Measurements from ENCODE around the gene HOXD9. TPM values are rescaled to one million over a fixed set of nuclear protein-coding genes. Genes with fewer than 3 reads are reported as not detected.

The HOXD9 gene
- total RNA-seq, 1 donor from 2014 or later = not detected

- H3K27ac ChIP-seq = no peak overlapping the region
- H3K27me3 ChIP-seq = peaks cover 9% of the 10 kb centered on the region
Observed at GRCh38 chr2:176124110-176124946, 1.8 kb downstream of the HOXD9 start.

GRCh38 chr2:176124947-176125771 is 2.6 kb downstream of the HOXD9 start:
- Histone ChIP-seq H3K27me3 (peaks cover 8% of the 10 kb centered on the region), H3K9me3 (no peaks in the 10 kb centered on the region), H3K27ac (no peak overlapping the region), H3K4me1 (peaks cover 11 to 14% of the 10 kb centered on the region in 2 donors), H3K4me3 (no peak overlapping the region), H3K36me3 (no peaks in the 10 kb centered on the region)
- DNase-seq (ENCODE audit: low spot score in 2 of 2) = peak in 1 of 2 donors; percentile 53
- no peak for TF ChIP-seq CTCF (IDR thresholded peaks at IDR 0.05)
- intact Hi-C loops (cut with DNase I) = loop anchor here (5.0 to 10.0 kb wide), 5 partner anchors 43 to 1210 kb away; partner anchors contain the start of gene EVX2

More at GRCh38 chr2:176124110-176124946, 1.8 kb downstream of the HOXD9 start:
- Histone ChIP-seq H3K4me3 (no peak overlapping the region), H3K9me3 (no peaks in the 10 kb centered on the region), H3K36me3 (no peaks in the 10 kb centered on the region), H3K4me1 (peaks cover 11 to 13% of the 10 kb centered on the region in 2 donors)
- peak in 1 of 2 donors; percentile 62 for DNase-seq (ENCODE audit: low spot score in 2 of 2)
- intact Hi-C loops (cut with DNase I) = loop anchor here (5.0 to 10.0 kb wide), 2 partner anchors 42 to 1210 kb away; partner anchors contain the start of gene EVX2
- TF ChIP-seq CTCF (IDR thresholded peaks at IDR 0.05) = no peak

GRCh38 chr2:176125772-176126054 is 3.2 kb downstream of the HOXD9 start:
- no peaks in the 10 kb centered on the region for H3K36me3 ChIP-seq
- peaks cover 5% of the 10 kb centered on the region for H3K27me3 ChIP-seq
- no peak overlapping the region for H3K27ac ChIP-seq
- DNase-seq (ENCODE audit: low spot score in 2 of 2) = peak in 1 of 2 donors; percentile 3
- TF ChIP-seq CTCF (IDR thresholded peaks at IDR 0.05) = no peak
- no peaks in the 10 kb centered on the region for H3K9me3 ChIP-seq
- no peak overlapping the region for H3K4me3 ChIP-seq
- intact Hi-C loops (cut with DNase I) = loop anchor here (2.0 to 10.0 kb wide), 5 partner anchors 527 to 1209 kb away; no protein-coding TSS in a partner anchor
- peaks cover 11 to 14% of the 10 kb centered on the region in 2 donors for H3K4me1 ChIP-seq

GRCh38 chr2:176126929-176127773 is 4.6 kb downstream of the HOXD9 start:
- TF ChIP-seq CTCF (IDR thresholded peaks at IDR 0.05) = peak; percentile 78 to 89 (median 86)
- Histone ChIP-seq H3K27ac (no peak overlapping the region), H3K4me3 (no peak overlapping the region), H3K36me3 (no peaks in the 10 kb centered on the region), H3K4me1 (peaks cover 10 to 17% of the 10 kb centered on the region in 2 donors), H3K27me3 (no peaks in the 10 kb centered on the region), H3K9me3 (no peaks in the 10 kb centered on the region)
- intact Hi-C loops (cut with DNase I) = loop anchor here (1.0 to 10.0 kb wide), 6 partner anchors 511 to 1208 kb away; no protein-coding TSS in a partner anchor
- peak in 1 of 2 donors; percentile 81 for DNase-seq (ENCODE audit: low spot score in 2 of 2)

- H3K36me3 ChIP-seq = no peaks in the 10 kb centered on the region
- H3K4me3 ChIP-seq = no peak overlapping the region
- intact Hi-C loops (cut with DNase I) = loop anchor here (1.0 to 10.0 kb wide), 6 partner anchors 511 to 1207 kb away; no protein-coding TSS in a partner anchor
- H3K9me3 ChIP-seq = no peaks in the 10 kb centered on the region
- H3K4me1 ChIP-seq = peaks cover 5 to 12% of the 10 kb centered on the region in 2 donors
- no peak overlapping the region for H3K27ac ChIP-seq
- DNase-seq (ENCODE audit: low spot score in 2 of 2) = no peak
- H3K27me3 ChIP-seq = no peaks in the 10 kb centered on the region
- TF ChIP-seq CTCF (IDR thresholded peaks at IDR 0.05) = no peak
Observed at GRCh38 chr2:176127774-176128072, 5.2 kb downstream of the HOXD9 start.

Data from ascending aorta (tissue), 2 donors.